ENCODE results near the gene EPM2AIP1. TPM values are rescaled to one million over a fixed set of nuclear protein-coding genes. Genes with fewer than 3 reads are reported as not detected.
"Not testable (repeated sequence)": the region's sequence is repeated elsewhere in the genome, so short reads cannot be mapped to it uniquely, and the experiment has no call there.

EPM2AIP1 gene
- total RNA-seq, 1 donor from 2014 or later: 14.3 TPM

- DNase-seq (ENCODE audit: low spot score): no peak
- Mint-ChIP-seq H3K4me1 (ENCODE audit: low read depth) (no peaks in the 10 kb centered on the region), H3K27me3 (ENCODE audit: low read depth) (no peaks in the 10 kb centered on the region), H3K4me3 (ENCODE audit: unreplicated experiment) (no peak overlapping the region), H3K27ac (ENCODE audit: unreplicated experiment) (no peak overlapping the region), H3K9me3 (ENCODE audit: low read depth) (no peaks in the 10 kb centered on the region), H3K36me3 (ENCODE audit: low read depth) (no peaks in the 10 kb centered on the region)
- TF ChIP-seq CTCF (IDR thresholded peaks at IDR 0.05): no peak
These were observed 33.1 kb downstream of the EPM2AIP1 start for GRCh38 chr3:36959821-36960220.

GRCh38 chr3:36957862-36958686, 34.9 kb downstream of the EPM2AIP1 start:
- no peak for TF ChIP-seq CTCF (IDR thresholded peaks at IDR 0.05)
- Mint-ChIP-seq H3K27me3 (ENCODE audit: low read depth) (no peaks in the 10 kb centered on the region), H3K27ac (ENCODE audit: unreplicated experiment) (no peak overlapping the region), H3K4me1 (ENCODE audit: low read depth) (no peaks in the 10 kb centered on the region), H3K4me3 (ENCODE audit: unreplicated experiment) (no peak overlapping the region), H3K9me3 (ENCODE audit: low read depth) (no peaks in the 10 kb centered on the region), H3K36me3 (ENCODE audit: low read depth) (no peaks in the 10 kb centered on the region)
- DNase-seq (ENCODE audit: low spot score): no peak

GRCh38 chr3:36957063-36957462, 35.9 kb downstream of the EPM2AIP1 start:
- Mint-ChIP-seq H3K4me3 (ENCODE audit: unreplicated experiment) (no peak overlapping the region), H3K9me3 (ENCODE audit: low read depth) (no peaks in the 10 kb centered on the region), H3K4me1 (ENCODE audit: low read depth) (no peaks in the 10 kb centered on the region), H3K27me3 (ENCODE audit: low read depth) (peaks cover 2% of the 10 kb centered on the region), H3K27ac (ENCODE audit: unreplicated experiment) (no peak overlapping the region), H3K36me3 (ENCODE audit: low read depth) (no peaks in the 10 kb centered on the region)
- no peak for TF ChIP-seq CTCF (IDR thresholded peaks at IDR 0.05)
- no peak for DNase-seq (ENCODE audit: low spot score)

GRCh38 chr3:36956155-36956554, 36.8 kb downstream of the EPM2AIP1 start:
- no peak for TF ChIP-seq CTCF (IDR thresholded peaks at IDR 0.05)
- no peaks in the 10 kb centered on the region for H3K4me1 Mint-ChIP-seq (ENCODE audit: low read depth)
- H3K27me3 Mint-ChIP-seq (ENCODE audit: low read depth): peaks cover 2% of the 10 kb centered on the region

GRCh38 chr3:36954452-36955134, 38.3 kb downstream of the EPM2AIP1 start:
- Mint-ChIP-seq H3K4me3 (ENCODE audit: unreplicated experiment) (no peak overlapping the region), H3K27me3 (ENCODE audit: low read depth) (peaks cover 2% of the 10 kb centered on the region), H3K4me1 (ENCODE audit: low read depth) (no peaks in the 10 kb centered on the region), H3K36me3 (ENCODE audit: low read depth) (no peaks in the 10 kb centered on the region), H3K9me3 (ENCODE audit: low read depth) (no peaks in the 10 kb centered on the region), H3K27ac (ENCODE audit: unreplicated experiment) (no peak overlapping the region)
- no peak for TF ChIP-seq CTCF (IDR thresholded peaks at IDR 0.05)
- DNase-seq (ENCODE audit: low spot score): no peak

More at GRCh38 chr3:36956155-36956554, 36.8 kb downstream of the EPM2AIP1 start:
- H3K27ac Mint-ChIP-seq (ENCODE audit: unreplicated experiment): no peak overlapping the region
- no peaks in the 10 kb centered on the region for H3K36me3 Mint-ChIP-seq (ENCODE audit: low read depth)
- H3K9me3 Mint-ChIP-seq (ENCODE audit: low read depth): no peaks in the 10 kb centered on the region
- DNase-seq (ENCODE audit: low spot score): no peak
- no peak overlapping the region for H3K4me3 Mint-ChIP-seq (ENCODE audit: unreplicated experiment)

GRCh38 chr3:36947814-36948213, 45.1 kb downstream of the EPM2AIP1 start:
- not testable (repeated sequence) for H3K27ac Mint-ChIP-seq (ENCODE audit: unreplicated experiment); H3K4me3 Mint-ChIP-seq (ENCODE audit: unreplicated experiment); DNase-seq (ENCODE audit: low spot score); H3K27me3 Mint-ChIP-seq (ENCODE audit: low read depth)
- peaks cover 10% of the 10 kb centered on the region for H3K36me3 Mint-ChIP-seq (ENCODE audit: low read depth)
- peaks cover 11% of the 10 kb centered on the region for H3K4me1 Mint-ChIP-seq (ENCODE audit: low read depth)
- peaks cover 22% of the 10 kb centered on the region for H3K9me3 Mint-ChIP-seq (ENCODE audit: low read depth)
